ENCODE data around the gene TANGO2. TPM values are rescaled to one million over a fixed set of nuclear protein-coding genes. Genes with fewer than 3 reads are reported as not detected.

The TANGO2 gene
- total RNA-seq, 1 experiment from 2014 or later, result 14.6 TPM

- no peaks in the 10 kb centered on the region for H3K27me3 ChIP-seq (ENCODE audit: insufficient read depth, low read length)
- Mint-ChIP-seq H3K4me3 (no peak overlapping the region), H3K4me1 (no peaks in the 10 kb centered on the region), H3K36me3 (ENCODE audit: insufficient read depth in 1 of 3, low read depth in 3 of 3) (peaks cover 12 to 25% (median 13%) of the 10 kb centered on the region in 3 experiments), H3K27ac (no peak overlapping the region), H3K27me3 (ENCODE audit: low read depth) (no peaks in the 10 kb centered on the region), H3K9me3 (peaks cover 5 to 13% of the 10 kb centered on the region in 2 experiments; a peak in 3 of 5 replicates)
- no peak overlapping the region for H3K9ac ChIP-seq (ENCODE audit: extremely low read depth, insufficient read length, low read length)
- no peak overlapping the region for H3K4me2 ChIP-seq (ENCODE audit: insufficient read depth, insufficient read length, low read length)
- no peak overlapping the region for H4K91ac ChIP-seq (ENCODE audit: insufficient read length, low read depth, low read length)
- H4K8ac ChIP-seq (replicated peaks; ENCODE audit: insufficient read length, low read depth, low read length), result no peak overlapping the region
- H2BK12ac ChIP-seq (ENCODE audit: insufficient read length, low read depth, low read length), result no peak overlapping the region
- no peaks in the 10 kb centered on the region for H3K23me2 ChIP-seq (ENCODE audit: insufficient read length, low read depth, low read length, poor library complexity, severe bottlenecking)
- H2AFZ ChIP-seq (ENCODE audit: low read length), result no peak overlapping the region
- H3K18ac ChIP-seq (ENCODE audit: insufficient read length, low read depth, low read length), result no peak overlapping the region
- no peak overlapping the region for H3K23ac ChIP-seq (ENCODE audit: insufficient read length, low read depth, low read length)
- H2BK5ac ChIP-seq (ENCODE audit: insufficient read length, low read length), result no peak overlapping the region
- H3K79me2 ChIP-seq (ENCODE audit: insufficient read depth, low read length), result no peaks in the 10 kb centered on the region
- H3T11ph ChIP-seq (ENCODE audit: low read length), result no peak overlapping the region
- no peak overlapping the region for H2BK20ac ChIP-seq (ENCODE audit: low read depth, low read length, poor library complexity, severe bottlenecking)
- H2BK120ac ChIP-seq (ENCODE audit: low read depth, low read length, poor library complexity, severe bottlenecking), result no peak overlapping the region
- no peak overlapping the region for H3K27ac ChIP-seq (ENCODE audit: insufficient read length, low read depth, low read length)
- no peaks in the 10 kb centered on the region for H4K20me1 ChIP-seq (ENCODE audit: control insufficient read depth, insufficient read depth, insufficient read length)
- H4K5ac ChIP-seq (ENCODE audit: insufficient read length, low read depth, low read length), result no peak overlapping the region
- H3K79me1 ChIP-seq (ENCODE audit: insufficient read depth, low read depth, low read length, poor library complexity, severe bottlenecking), result no peaks in the 10 kb centered on the region
- H3K4ac ChIP-seq (ENCODE audit: low read depth, low read length), result no peak overlapping the region
- no peak for DNase-seq
- no peaks in the 10 kb centered on the region for H3K9me3 ChIP-seq (ENCODE audit: control insufficient read depth, low read depth, low read length)
- H3K14ac ChIP-seq (ENCODE audit: insufficient read depth, low read length), result no peak overlapping the region
- H3K56ac ChIP-seq (ENCODE audit: insufficient read length, low read depth, low read length), result no peak overlapping the region
- WGBS (ENCODE audit: extremely low coverage, insufficient read length, low lambda C conversion rate), result no CpG with 5 or more reads among the region's 26 CpGs
- TF ChIP-seq CTCF (conservative IDR thresholded peaks at IDR 0.05), result no peak
- H3K4me1 ChIP-seq (ENCODE audit: insufficient read depth, low read length), result no peaks in the 10 kb centered on the region
- no peak overlapping the region for H2BK15ac ChIP-seq (ENCODE audit: low read depth, low read length)
- H2AK5ac ChIP-seq (ENCODE audit: insufficient read length, low read length), result no peak overlapping the region
Observed at GRCh38 chr22:20052309-20053259, 31.7 kb downstream of the TANGO2 start.
